Measurements from ENCODE around the gene TLR9.
A peak's percentile ranks its signal among the peaks of the same experiment; 100 is the strongest.

TLR9 gene

GRCh38 chr3:52230889-52231499 lies 5.5 kb upstream of the TLR9 start:
- DNase-seq = no peak

GRCh38 chr3:52230461-52230860 lies 5.0 kb upstream of the TLR9 start:
- DNase-seq = no peak

- no peak for DNase-seq
These were observed 4.2 kb upstream of the TLR9 start for GRCh38 chr3:52229656-52230055.

- DNase-seq = no peak
These were observed 3.4 kb upstream of the TLR9 start for GRCh38 chr3:52228751-52229291.

- DNase-seq = no peak
These were observed 2.8 kb upstream of the TLR9 start for GRCh38 chr3:52228266-52228665.

- no peak for DNase-seq
These were observed 2.3 kb upstream of the TLR9 start for GRCh38 chr3:52227766-52228165.

- DNase-seq = no peak
These were observed 1.7 kb upstream of the TLR9 start for GRCh38 chr3:52227117-52227516.

- DNase-seq = no peak
These were observed 878 bp upstream of the TLR9 start for GRCh38 chr3:52226229-52226817.

GRCh38 chr3:52223449-52224408 lies 1.7 kb downstream of the TLR9 start:
- DNase-seq = no peak

GRCh38 chr3:52222319-52223221 lies 2.9 kb downstream of the TLR9 start:
- DNase-seq = no peak

- no peak for DNase-seq
These were observed 3.7 kb downstream of the TLR9 start for GRCh38 chr3:52221563-52222318.

- no peak for DNase-seq
These were observed 4.3 kb downstream of the TLR9 start for GRCh38 chr3:52221141-52221562.

GRCh38 chr3:52220380-52221026 lies 4.9 kb downstream of the TLR9 start:
- DNase-seq = peak; percentile 67

- DNase-seq = no peak
These were observed 6.4 kb downstream of the TLR9 start for GRCh38 chr3:52218937-52219650.

- DNase-seq = no peak
These were observed 7.0 kb downstream of the TLR9 start for GRCh38 chr3:52218454-52218853.

GRCh38 chr3:52218026-52218425 lies 7.4 kb downstream of the TLR9 start:
- DNase-seq = no peak

- no peak for DNase-seq
These were observed 8.0 kb downstream of the TLR9 start for GRCh38 chr3:52217409-52217805.

- DNase-seq = peak; percentile 52
These were observed 8.6 kb downstream of the TLR9 start for GRCh38 chr3:52216585-52217408.

- no peak for DNase-seq
These were observed 10.1 kb downstream of the TLR9 start for GRCh38 chr3:52215351-52215750.

- DNase-seq = no peak
These were observed 11.5 kb downstream of the TLR9 start for GRCh38 chr3:52213901-52214300.

Measured in kidney glomerular epithelial cell (primary cell).